Measurements from ENCODE around the gene TLCD4. TPM values are rescaled to one million over a fixed set of nuclear protein-coding genes. Genes with fewer than 3 reads are reported as not detected.

The TLCD4 gene
- total and polyA plus RNA-seq, 9 donors, result 1.1 to 10.8 (median 6.2) TPM

DNA sequence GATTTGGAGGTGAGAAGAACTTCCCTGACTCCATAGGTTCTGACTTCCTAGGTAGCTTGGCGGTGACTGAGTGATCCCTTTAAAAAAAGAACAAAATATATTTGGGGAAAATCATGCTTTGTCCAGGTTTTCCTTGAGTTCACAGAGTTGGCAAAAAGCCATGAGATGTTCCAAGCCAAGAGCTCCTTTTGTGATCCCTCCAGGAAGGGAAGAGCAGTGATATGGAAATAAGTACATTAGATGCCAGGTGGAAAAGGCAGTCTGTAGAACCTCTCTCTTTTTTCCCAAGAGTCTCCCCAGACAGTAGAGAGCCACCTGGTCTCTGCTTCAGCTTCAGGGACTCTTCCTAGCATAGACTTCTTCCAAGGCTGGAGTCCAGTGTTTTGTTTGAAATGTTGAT, 10.2 kb downstream of the TLCD4 start:
- Histone ChIP-seq H3K27ac (no peak overlapping the region), H3K9me3 (no peaks in the 10 kb centered on the region), H3K4me1 (ENCODE audit: insufficient read depth) (no peaks in the 10 kb centered on the region), H3K4me3 (no peak overlapping the region), H3K36me3 (no peaks in the 10 kb centered on the region), H3K27me3 (no peaks in the 10 kb centered on the region)
- no peak for DNase-seq
- TF ChIP-seq, protein P1, sequence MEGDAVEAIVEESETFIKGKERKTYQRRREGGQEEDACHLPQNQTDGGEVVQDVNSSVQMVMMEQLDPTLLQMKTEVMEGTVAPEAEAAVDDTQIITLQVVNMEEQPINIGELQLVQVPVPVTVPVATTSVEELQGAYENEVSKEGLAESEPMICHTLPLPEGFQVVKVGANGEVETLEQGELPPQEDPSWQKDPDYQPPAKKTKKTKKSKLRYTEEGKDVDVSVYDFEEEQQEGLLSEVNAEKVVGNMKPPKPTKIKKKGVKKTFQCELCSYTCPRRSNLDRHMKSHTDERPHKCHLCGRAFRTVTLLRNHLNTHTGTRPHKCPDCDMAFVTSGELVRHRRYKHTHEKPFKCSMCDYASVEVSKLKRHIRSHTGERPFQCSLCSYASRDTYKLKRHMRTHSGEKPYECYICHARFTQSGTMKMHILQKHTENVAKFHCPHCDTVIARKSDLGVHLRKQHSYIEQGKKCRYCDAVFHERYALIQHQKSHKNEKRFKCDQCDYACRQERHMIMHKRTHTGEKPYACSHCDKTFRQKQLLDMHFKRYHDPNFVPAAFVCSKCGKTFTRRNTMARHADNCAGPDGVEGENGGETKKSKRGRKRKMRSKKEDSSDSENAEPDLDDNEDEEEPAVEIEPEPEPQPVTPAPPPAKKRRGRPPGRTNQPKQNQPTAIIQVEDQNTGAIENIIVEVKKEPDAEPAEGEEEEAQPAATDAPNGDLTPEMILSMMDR (IDR thresholded peaks at IDR 0.05), result no peak
- TF ChIP-seq POLR2A (IDR thresholded peaks at IDR 0.05) (no peak), EP300 (IDR thresholded peaks at IDR 0.05) (no peak)
- WGBS, 3 donors, result 81 to 97% (median 85%) methylated on average over 1 of the region's 1 CpG
- intact Hi-C loops (cut with DNase I), result no loop called here

DNA sequence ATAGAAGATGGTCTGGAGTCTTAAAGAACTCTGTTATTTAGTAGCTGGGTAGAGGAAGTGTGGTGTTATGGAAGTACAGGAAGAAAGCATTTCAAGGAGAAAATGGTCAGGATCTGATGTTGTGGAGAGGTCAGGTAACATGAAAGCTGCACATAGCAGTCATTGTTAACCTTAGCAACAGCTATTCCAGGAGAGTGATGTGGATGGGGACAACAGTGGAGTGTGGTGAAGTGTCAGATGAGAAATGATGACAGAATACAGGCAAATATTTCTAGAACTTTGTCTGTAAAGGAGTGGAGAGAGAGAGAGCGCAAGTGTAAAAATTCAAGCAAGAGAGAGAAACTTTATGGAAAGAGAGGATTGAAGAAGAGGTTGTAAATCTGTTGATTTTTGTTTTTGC, 15.6 kb downstream of the TLCD4 start:
- intact Hi-C loops (cut with DNase I), result no loop called here
- no peaks in the 10 kb centered on the region for H3K4me1 ChIP-seq (ENCODE audit: insufficient read depth)
- no peaks in the 10 kb centered on the region for H3K36me3 ChIP-seq
- H3K4me3 ChIP-seq, result no peak overlapping the region
- DNase-seq, result no peak
- H3K9me3 ChIP-seq, result no peaks in the 10 kb centered on the region
- H3K27ac ChIP-seq, result no peak overlapping the region
- no peaks in the 10 kb centered on the region for H3K27me3 ChIP-seq
- TF ChIP-seq POLR2A (IDR thresholded peaks at IDR 0.05) (no peak), EP300 (IDR thresholded peaks at IDR 0.05) (no peak)
- TF ChIP-seq, protein P1 (IDR thresholded peaks at IDR 0.05), result no peak
- WGBS, 3 donors, result 100% methylated on average over 1 of the region's 1 CpG

DNA sequence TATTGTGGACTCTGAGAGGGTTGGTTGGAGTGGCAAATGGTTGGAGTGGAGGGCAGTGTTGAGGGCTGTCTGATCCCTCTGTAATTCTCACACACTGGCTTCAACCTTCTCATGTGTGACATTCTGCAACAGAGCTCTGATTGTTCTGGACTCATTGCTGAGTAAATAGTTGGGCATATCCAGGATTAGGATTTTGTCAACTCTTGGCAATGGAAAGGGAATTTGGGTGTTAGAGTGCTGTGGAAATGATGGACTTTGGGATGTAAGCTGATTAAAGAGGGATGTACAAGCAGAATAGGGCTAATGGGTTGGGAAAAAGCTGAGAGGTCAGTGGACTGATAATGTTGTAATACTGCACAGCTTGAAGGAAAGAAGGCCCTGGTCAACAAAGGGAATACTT, 16.5 kb downstream of the TLCD4 start:
- no peak overlapping the region for H3K4me3 ChIP-seq
- H3K36me3 ChIP-seq, result no peaks in the 10 kb centered on the region
- no peaks in the 10 kb centered on the region for H3K4me1 ChIP-seq (ENCODE audit: insufficient read depth)
- intact Hi-C loops (cut with DNase I), result no loop called here
- H3K27ac ChIP-seq, result no peak overlapping the region
- H3K9me3 ChIP-seq, result no peaks in the 10 kb centered on the region
- TF ChIP-seq, protein P1 (IDR thresholded peaks at IDR 0.05), result no peak
- TF ChIP-seq POLR2A (IDR thresholded peaks at IDR 0.05) (no peak), EP300 (IDR thresholded peaks at IDR 0.05) (no peak)
- no peaks in the 10 kb centered on the region for H3K27me3 ChIP-seq
- no peak for DNase-seq

DNA sequence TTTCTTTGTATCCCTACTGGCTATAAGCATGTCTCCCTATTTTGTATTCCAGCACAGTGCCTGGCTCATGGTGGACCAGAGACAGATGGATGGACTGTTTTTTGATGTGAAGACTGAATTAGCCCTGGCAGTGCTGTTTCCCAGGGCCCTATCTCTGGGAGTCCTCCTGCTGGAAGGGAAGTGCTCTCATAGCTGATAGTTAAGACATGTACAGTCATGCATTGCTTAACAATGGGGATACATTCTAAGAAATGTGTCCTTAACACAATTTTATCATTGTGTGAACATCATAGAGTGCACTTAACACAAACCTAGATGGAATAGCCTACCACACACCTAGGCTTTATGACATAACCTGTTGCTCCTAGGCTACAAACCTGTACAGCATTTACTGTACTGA, 21.1 kb downstream of the TLCD4 start:
- TF ChIP-seq POLR2A (IDR thresholded peaks at IDR 0.05) (no peak), EP300 (IDR thresholded peaks at IDR 0.05) (no peak)
- TF ChIP-seq, protein P1 (IDR thresholded peaks at IDR 0.05), result no peak
- intact Hi-C loops (cut with DNase I), result no loop called here
- no peak overlapping the region for H3K4me3 ChIP-seq
- no peaks in the 10 kb centered on the region for H3K36me3 ChIP-seq
- H3K27ac ChIP-seq, result no peak overlapping the region
- no peaks in the 10 kb centered on the region for H3K9me3 ChIP-seq
- H3K4me1 ChIP-seq (ENCODE audit: insufficient read depth), result no peaks in the 10 kb centered on the region
- H3K27me3 ChIP-seq, result no peaks in the 10 kb centered on the region
- DNase-seq, result no peak

DNA sequence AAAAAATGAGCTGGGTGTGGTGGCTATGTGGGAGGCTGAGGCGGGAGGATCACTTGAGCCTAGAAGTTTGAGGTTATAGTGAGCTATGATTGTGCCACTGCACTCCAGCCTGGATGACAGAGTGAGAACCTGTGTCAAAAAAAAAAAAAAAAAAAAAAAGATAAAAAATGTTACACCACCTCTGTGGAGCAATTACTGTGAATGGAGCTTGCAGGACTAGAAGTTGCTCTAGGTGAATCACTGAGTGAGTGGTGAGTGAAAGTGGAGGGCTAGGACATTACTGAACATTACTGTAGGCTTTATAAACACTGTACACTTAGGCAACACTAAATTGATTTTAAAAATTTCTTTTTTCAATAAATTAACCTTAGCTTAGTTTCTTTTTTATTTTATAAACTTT, 21.9 kb downstream of the TLCD4 start:
- TF ChIP-seq, protein P1 (IDR thresholded peaks at IDR 0.05), result no peak
- TF ChIP-seq POLR2A (IDR thresholded peaks at IDR 0.05) (no peak), EP300 (IDR thresholded peaks at IDR 0.05) (no peak)
- H3K9me3 ChIP-seq, result no peaks in the 10 kb centered on the region
- H3K4me1 ChIP-seq (ENCODE audit: insufficient read depth), result no peaks in the 10 kb centered on the region
- intact Hi-C loops (cut with DNase I), result no loop called here
- 3 to 100% (median 96%) methylated on average over 1 of the region's 1 CpG for WGBS, 3 donors
- H3K27me3 ChIP-seq, result no peaks in the 10 kb centered on the region
- no peak overlapping the region for H3K4me3 ChIP-seq
- no peak overlapping the region for H3K27ac ChIP-seq
- no peak for DNase-seq
- no peaks in the 10 kb centered on the region for H3K36me3 ChIP-seq

Measured in ovary (tissue), 9 donors.